AG04450 (cell line): ENCODE measurements around the gene RNF135. TPM values are rescaled to one million over a fixed set of nuclear protein-coding genes. Genes with fewer than 3 reads are reported as not detected.
"Not testable (repeated sequence)": the region's sequence is repeated elsewhere in the genome, so short reads cannot be mapped to it uniquely, and the experiment has no call there.

ENCODE experiments used
- CTCF ChIA-PET: fragments of 300-600, 350-600 bp; formaldehyde crosslinking; extraction: SDS; loops from one replicate; lab custom pipeline; 2022; ENCODE audit warnings: antibody characterized with exemption, inconsistent platforms; lab: Charles Lee
- POLR2A ChIA-PET: fragments of 350-600 bp; formaldehyde crosslinking; extraction: SDS; loops from one replicate; lab custom pipeline; 2021; ENCODE audit warnings: antibody characterized with exemption, inconsistent platforms; lab: Yijun Ruan, JAX
- DNase-seq: peaks from one replicate; pipeline ENCODE4 v3.0.0-alpha.2; 2011; ENCODE audit warnings: low read depth, low spot score
- H3K27ac ChIP-seq: one replicate; pipeline ENCODE4 v1.5.1; 2012; ENCODE audit warnings: low read depth, low read length, control low read depth
- H3K27me3 ChIP-seq: one replicate; pipeline ENCODE4 v1.6.0; 2012; ENCODE audit warnings: low read length; ENCODE audit not compliant: control insufficient read depth, insufficient read depth
- H3K4me3 ChIP-seq: 2 replicates; pipeline ENCODE4 v1.5.1; 2011; ENCODE audit warnings: mild to moderate bottlenecking, low read depth, low read length, control low read depth
- H3K9me3 ChIP-seq: 2 replicates; pipeline ENCODE4 v1.5.1; 2012; ENCODE audit warnings: low read length; ENCODE audit not compliant: control insufficient read depth, insufficient read depth
- polyA plus RNA-seq: library from polyadenylated mRNA; depleted of rRNA; stranded (reverse); fragments of >200 nt; gene quantifications from 2 replicates; pipeline ENCODE4 v1.2.3, GENCODE V29; 2011
- TF ChIP-seq, protein P1 (sequence below): IDR thresholded peaks from 2 replicates; pipeline ENCODE4 v1.5.1; 2011; ENCODE audit warnings: low read depth, low read length, control low read depth, inconsistent platforms

Gene RNF135
- polyA plus RNA-seq, 1 experiment: 15.9 TPM

DNA sequence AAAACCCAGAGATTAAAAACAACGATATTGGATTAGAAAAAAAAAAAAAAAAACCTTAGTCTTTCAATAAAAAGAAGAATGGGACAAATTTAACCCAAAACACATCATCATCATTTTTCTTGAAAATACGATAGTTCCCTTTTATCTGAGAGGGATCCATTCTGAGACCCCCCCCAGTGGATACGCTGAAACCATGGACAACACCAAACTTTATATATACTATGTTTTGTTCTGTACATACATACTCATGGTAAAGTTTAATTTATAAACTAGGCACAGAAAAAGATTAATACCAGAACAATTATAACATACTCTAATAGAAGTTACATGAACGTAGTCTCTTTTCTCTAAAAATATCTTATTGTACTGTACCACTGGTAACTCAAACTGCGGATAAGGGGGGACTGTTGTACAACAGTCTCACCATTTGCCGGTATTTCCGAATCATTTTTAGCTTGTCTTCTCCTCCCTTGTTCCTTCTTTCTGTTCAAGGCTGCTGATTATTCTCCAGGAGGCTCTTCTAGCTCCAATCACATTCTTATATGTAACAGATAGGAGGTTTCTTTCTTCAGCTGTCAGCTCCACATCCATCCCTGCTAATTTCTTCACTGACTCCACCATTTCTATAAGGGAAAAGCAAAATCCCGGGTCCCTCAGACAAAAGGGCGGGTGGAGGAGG, 37.0 kb downstream of the RNF135 start:
- Histone ChIP-seq H3K9me3 (peaks cover 3% of the 10 kb centered on the region; the same call in 1 of the 2 replicates), H3K27me3 (no peaks in the 10 kb centered on the region), H3K4me3 (peak overlapping the region; percentile 55), H3K27ac (no peak overlapping the region)
- POLR2A ChIA-PET: interaction anchor here (1.1 to 1.3 kb wide), 2 partner anchors 87 to 89 kb away, joined by 3 to 4 read pairs; partner anchors contain the start of gene NF1
- CTCF ChIA-PET: interaction anchor here (0.6 to 1.0 kb wide), 3 partner anchors 12 to 209 kb away, joined by 3 to 5 read pairs (median 4); no protein-coding TSS in a partner anchor
- TF ChIP-seq, protein P1, sequence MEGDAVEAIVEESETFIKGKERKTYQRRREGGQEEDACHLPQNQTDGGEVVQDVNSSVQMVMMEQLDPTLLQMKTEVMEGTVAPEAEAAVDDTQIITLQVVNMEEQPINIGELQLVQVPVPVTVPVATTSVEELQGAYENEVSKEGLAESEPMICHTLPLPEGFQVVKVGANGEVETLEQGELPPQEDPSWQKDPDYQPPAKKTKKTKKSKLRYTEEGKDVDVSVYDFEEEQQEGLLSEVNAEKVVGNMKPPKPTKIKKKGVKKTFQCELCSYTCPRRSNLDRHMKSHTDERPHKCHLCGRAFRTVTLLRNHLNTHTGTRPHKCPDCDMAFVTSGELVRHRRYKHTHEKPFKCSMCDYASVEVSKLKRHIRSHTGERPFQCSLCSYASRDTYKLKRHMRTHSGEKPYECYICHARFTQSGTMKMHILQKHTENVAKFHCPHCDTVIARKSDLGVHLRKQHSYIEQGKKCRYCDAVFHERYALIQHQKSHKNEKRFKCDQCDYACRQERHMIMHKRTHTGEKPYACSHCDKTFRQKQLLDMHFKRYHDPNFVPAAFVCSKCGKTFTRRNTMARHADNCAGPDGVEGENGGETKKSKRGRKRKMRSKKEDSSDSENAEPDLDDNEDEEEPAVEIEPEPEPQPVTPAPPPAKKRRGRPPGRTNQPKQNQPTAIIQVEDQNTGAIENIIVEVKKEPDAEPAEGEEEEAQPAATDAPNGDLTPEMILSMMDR: no peak
- DNase-seq: no peak

DNA sequence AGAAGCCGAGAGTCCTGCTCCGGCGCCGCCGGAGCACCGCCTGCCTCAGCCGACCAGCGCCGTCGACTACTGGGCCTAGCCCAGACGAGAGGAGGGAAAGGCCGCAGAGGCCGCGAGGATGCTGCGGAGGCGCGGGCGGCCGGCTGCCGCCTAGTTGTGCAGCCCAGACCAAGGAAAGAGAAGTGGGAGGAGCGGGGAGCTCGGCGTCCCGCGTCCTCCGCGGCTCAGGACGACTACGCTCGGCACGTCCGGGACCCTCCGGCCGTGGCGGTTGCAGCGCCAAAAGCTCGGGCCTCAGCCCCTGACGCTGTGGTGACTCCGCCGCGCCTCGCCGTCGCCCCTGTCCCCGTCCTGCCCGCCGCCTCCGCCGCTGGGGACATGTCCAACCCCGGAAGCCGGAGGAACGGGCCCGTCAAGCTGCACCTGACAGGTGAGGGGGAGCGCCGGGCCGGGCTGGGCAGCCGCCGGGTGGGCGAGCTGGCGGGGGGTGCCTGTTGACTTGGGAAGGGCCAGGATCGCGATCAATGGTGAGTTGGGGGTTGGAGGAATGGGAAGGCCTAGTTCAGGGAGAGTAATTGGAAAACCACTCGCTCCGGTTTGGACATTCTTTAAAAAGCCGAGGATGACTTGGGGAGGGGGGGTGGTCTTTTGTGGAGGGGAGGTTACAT, 37.7 kb downstream of the RNF135 start:
- ChIA-PET CTCF (interaction anchor here (0.7 to 1.0 kb wide), 2 partner anchors 98 to 209 kb away, joined by 3 to 5 read pairs; no protein-coding TSS in a partner anchor), POLR2A (interaction anchor here (1.1 to 1.3 kb wide), 2 partner anchors 86 to 88 kb away, joined by 3 to 4 read pairs; partner anchors contain the start of gene NF1)
- H3K27me3 ChIP-seq: no peaks in the 10 kb centered on the region
- TF ChIP-seq, protein P1: no peak
- H3K27ac ChIP-seq: peak overlapping the region; percentile 31
- peak overlapping the region; percentile 55 for H3K4me3 ChIP-seq
- DNase-seq: no peak
- H3K9me3 ChIP-seq: peaks cover 3% of the 10 kb centered on the region; the same call in 1 of the 2 replicates

DNA sequence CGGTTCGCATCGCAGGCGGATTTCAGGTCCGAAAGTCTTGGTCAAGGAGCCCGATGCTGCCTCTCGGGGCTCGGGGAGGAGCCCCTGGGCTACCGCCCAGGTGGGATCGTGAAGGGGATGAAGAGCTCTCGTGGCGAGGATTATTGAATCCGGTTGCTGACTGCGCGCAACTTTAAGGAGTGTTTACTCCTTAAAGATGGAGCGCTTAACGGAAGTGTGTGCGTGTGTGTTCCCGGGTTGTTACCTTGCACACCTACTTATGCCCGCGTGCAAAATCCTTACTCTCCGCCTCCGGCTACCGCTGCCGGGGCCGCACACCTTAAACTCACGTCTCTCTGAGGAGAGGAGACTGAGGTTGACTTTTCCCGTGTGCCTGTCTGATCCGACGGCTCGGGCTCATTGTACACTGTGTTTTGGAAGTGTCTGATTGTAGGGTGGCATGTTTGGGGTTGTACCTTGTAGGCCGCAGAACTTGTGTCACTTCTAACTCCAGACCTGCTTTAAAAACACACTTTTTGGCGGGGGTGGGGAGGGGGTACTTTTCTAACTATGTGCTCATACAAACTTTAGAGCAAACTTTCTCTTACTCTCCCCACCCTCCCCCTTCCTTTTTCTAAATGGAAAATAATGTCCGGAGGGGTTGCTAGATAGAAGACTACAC, 38.3 kb downstream of the RNF135 start:
- Histone ChIP-seq H3K4me3 (peak overlapping the region; percentile 55), H3K27ac (peak overlapping the region; percentile 31)
- POLR2A ChIA-PET: interaction anchor here (1.1 to 1.3 kb wide), 2 partner anchors 86 to 88 kb away, joined by 3 to 4 read pairs; partner anchors contain the start of gene NF1
- DNase-seq, H3K27me3 ChIP-seq, H3K9me3 ChIP-seq, CTCF ChIA-PET: not testable (repeated sequence)

DNA sequence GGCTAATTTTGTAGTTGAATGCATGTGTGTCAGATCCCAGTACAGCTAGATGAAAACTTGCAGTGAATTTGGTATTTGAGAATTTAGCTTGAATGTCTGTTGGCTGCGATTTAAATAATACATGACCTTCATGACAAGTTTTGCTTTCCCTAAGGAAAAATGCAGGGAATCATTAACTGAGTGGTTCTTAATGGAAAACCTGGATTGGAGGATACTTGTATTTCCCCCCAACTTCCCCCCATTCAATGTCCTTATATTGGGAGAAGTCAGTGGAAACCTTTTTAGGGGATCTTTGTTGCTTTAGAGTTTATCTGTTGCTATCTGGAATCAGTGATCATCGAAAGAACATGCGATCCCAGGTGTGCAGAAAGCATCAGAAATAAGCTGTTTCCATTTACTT, 39.2 kb downstream of the RNF135 start:
- CTCF ChIA-PET, H3K27me3 ChIP-seq, H3K4me3 ChIP-seq, H3K27ac ChIP-seq, POLR2A ChIA-PET, DNase-seq, H3K9me3 ChIP-seq: not testable (repeated sequence)

DNA sequence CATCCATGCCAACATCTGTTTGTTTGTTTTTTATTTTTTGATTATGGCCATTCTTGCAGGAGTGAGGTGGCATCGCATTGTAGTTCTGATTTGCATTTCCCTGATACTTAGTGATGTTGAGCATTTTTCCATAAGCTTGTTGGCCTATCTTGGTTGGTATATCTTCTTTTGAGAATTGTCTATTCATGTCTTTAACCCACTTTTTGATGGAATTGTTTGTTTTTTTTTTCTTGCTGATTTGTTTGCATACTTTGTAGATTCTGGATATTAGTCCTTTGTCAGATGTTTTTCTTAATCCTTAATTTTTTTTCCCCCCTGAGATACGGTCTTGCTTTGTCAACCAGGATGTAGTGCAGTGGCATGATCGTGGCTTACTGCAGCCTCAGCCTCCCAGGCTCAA, 43.0 kb downstream of the RNF135 start:
- ChIA-PET CTCF (interaction anchor here (1.1 kb wide), 1 partner anchor 202 kb away, joined by 3 read pairs; no protein-coding TSS in a partner anchor), POLR2A (no interaction called here)
- Histone ChIP-seq H3K9me3 (no peaks in the 10 kb centered on the region), H3K27ac (no peak overlapping the region), H3K27me3 (no peaks in the 10 kb centered on the region), H3K4me3 (no peak overlapping the region)
- TF ChIP-seq, protein P1: no peak
- DNase-seq: no peak
